ENCODE measurements around the gene LMNA.

The LMNA gene

GRCh38 chr1:156149374-156150332 lies 35.1 kb downstream of the LMNA start:
- H3K4me1 Mint-ChIP-seq, result peaks cover 26% of the 10 kb centered on the region
- peak overlapping the region; percentile 22 for H3K27ac Mint-ChIP-seq (ENCODE audit: low read depth)
- no peak for DNase-seq (ENCODE audit: low spot score in 2 of 2)
- ATAC-seq (replicated peaks; ENCODE audit: extremely low read depth, poor library complexity, severe bottlenecking), result no peak
- no peaks in the 10 kb centered on the region for H3K9me3 Mint-ChIP-seq
- no peaks in the 10 kb centered on the region for H3K27me3 Mint-ChIP-seq
- H3K36me3 Mint-ChIP-seq (ENCODE audit: insufficient read depth), result peaks cover 9% of the 10 kb centered on the region
- no peak overlapping the region for H3K4me3 Mint-ChIP-seq

- DNase-seq (ENCODE audit: low spot score in 2 of 2) (no peak), ATAC-seq (replicated peaks; ENCODE audit: extremely low read depth, poor library complexity, severe bottlenecking) (no peak)
- peaks cover 32% of the 10 kb centered on the region for H3K4me1 Mint-ChIP-seq
Observed at GRCh38 chr1:156150333-156151011, 36.0 kb downstream of the LMNA start.

DNA sequence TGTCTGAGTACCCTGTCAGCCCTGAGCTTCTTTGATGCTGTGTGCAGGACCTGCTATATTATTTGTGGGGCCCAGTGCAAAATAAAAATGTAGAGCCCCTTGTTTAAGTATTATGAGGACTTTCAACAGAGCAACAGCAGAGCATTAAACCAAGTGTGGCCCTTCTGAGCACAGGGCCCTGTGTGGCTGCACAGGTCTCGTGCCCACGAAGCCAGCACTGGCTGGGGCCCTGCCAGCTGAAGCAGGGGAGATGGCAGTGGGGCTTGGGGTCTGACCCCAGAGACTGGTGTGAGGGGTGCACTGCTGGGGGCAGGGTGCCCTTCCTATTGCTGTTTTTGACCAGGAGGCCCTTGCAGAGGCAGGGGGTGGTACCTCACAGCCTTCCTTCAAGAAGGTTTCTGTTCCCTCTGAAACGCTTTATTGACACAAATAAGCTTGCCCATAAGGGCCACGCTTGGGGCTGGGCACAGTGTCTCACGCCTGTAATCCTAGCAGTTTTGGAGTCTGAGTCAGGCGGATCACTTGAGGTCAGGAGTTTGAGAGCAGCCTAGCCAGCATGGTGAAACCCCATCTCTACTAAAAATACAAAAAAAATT lies 36.7 kb downstream of the LMNA start:
- no peaks in the 10 kb centered on the region for H3K9me3 Mint-ChIP-seq
- H3K4me1 Mint-ChIP-seq, result peaks cover 33% of the 10 kb centered on the region
- no peak for DNase-seq (ENCODE audit: low spot score in 2 of 2)
- ATAC-seq (replicated peaks; ENCODE audit: extremely low read depth, poor library complexity, severe bottlenecking), result no peak
- H3K27ac Mint-ChIP-seq (ENCODE audit: low read depth), result no peak overlapping the region
- no peaks in the 10 kb centered on the region for H3K27me3 Mint-ChIP-seq
- no peak overlapping the region for H3K4me3 Mint-ChIP-seq
- H3K36me3 Mint-ChIP-seq (ENCODE audit: insufficient read depth), result peaks cover 7% of the 10 kb centered on the region

More at GRCh38 chr1:156150333-156151011, 36.0 kb downstream of the LMNA start:
- H3K36me3 Mint-ChIP-seq (ENCODE audit: insufficient read depth), result peaks cover 7% of the 10 kb centered on the region
- H3K27ac Mint-ChIP-seq (ENCODE audit: low read depth), result peak overlapping the region; percentile 22
- no peaks in the 10 kb centered on the region for H3K9me3 Mint-ChIP-seq
- H3K4me3 Mint-ChIP-seq, result no peak overlapping the region
- no peaks in the 10 kb centered on the region for H3K27me3 Mint-ChIP-seq

- Mint-ChIP-seq H3K4me3 (no peak overlapping the region), H3K36me3 (ENCODE audit: insufficient read depth) (peaks cover 8% of the 10 kb centered on the region), H3K27ac (ENCODE audit: low read depth) (peak overlapping the region; percentile 62), H3K4me1 (peaks cover 42% of the 10 kb centered on the region), H3K9me3 (no peaks in the 10 kb centered on the region), H3K27me3 (no peaks in the 10 kb centered on the region)
- DNase-seq (ENCODE audit: low spot score in 2 of 2) (no peak), ATAC-seq (replicated peaks; ENCODE audit: extremely low read depth, poor library complexity, severe bottlenecking) (no peak)
Observed at GRCh38 chr1:156152628-156153027, 38.1 kb downstream of the LMNA start.

DNA sequence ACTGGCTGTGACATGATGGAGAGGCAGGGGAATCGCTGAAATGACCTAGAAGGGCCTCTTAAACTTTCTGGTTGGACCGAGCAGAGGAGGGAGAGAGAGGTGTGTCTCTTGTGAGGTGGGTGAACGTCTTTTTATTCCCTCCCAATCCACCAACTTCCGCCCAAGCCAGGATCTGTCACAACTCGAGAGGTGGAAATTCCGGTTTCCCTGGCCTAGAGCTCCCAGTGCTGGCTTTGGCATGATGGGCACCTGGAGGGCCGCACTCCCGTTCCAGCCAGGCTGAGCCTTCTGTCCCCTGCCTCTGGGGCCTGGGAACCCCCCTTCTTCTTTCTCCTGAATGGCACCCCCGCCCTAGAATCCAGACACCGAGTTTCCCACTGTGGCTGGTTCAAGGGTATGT lies 38.9 kb downstream of the LMNA start, which contains the start of gene SEMA4A:
SEMA4A (plus strand) TSS at position 224 of the 400 bp plus-strand sequence. CDS start 994 bp downstream, outside the sequence.
- ATAC-seq (replicated peaks; ENCODE audit: extremely low read depth, poor library complexity, severe bottlenecking), result no peak
- Mint-ChIP-seq H3K9me3 (no peaks in the 10 kb centered on the region), H3K27me3 (no peaks in the 10 kb centered on the region), H3K27ac (ENCODE audit: low read depth) (peak within 1 kb of the TSS; percentile 81), H3K36me3 (ENCODE audit: insufficient read depth) (peaks cover 16% of the 10 kb centered on the region), H3K4me3 (peak within 1 kb of the TSS; percentile 80), H3K4me1 (peaks cover 46% of the 10 kb centered on the region)
- no peak for DNase-seq (ENCODE audit: low spot score in 2 of 2)

GRCh38 chr1:156154317-156154749 lies 39.8 kb downstream of the LMNA start:
- Mint-ChIP-seq H3K4me1 (peaks cover 46% of the 10 kb centered on the region), H3K9me3 (no peaks in the 10 kb centered on the region), H3K27ac (ENCODE audit: low read depth) (peak overlapping the region; percentile 81), H3K36me3 (ENCODE audit: insufficient read depth) (peaks cover 21% of the 10 kb centered on the region), H3K27me3 (no peaks in the 10 kb centered on the region), H3K4me3 (peak overlapping the region; percentile 80)
- DNase-seq (ENCODE audit: low spot score in 2 of 2) (peak in 1 of 2 donors; percentile 47), ATAC-seq (replicated peaks; ENCODE audit: extremely low read depth, poor library complexity, severe bottlenecking) (peak; percentile 86)

DNA sequence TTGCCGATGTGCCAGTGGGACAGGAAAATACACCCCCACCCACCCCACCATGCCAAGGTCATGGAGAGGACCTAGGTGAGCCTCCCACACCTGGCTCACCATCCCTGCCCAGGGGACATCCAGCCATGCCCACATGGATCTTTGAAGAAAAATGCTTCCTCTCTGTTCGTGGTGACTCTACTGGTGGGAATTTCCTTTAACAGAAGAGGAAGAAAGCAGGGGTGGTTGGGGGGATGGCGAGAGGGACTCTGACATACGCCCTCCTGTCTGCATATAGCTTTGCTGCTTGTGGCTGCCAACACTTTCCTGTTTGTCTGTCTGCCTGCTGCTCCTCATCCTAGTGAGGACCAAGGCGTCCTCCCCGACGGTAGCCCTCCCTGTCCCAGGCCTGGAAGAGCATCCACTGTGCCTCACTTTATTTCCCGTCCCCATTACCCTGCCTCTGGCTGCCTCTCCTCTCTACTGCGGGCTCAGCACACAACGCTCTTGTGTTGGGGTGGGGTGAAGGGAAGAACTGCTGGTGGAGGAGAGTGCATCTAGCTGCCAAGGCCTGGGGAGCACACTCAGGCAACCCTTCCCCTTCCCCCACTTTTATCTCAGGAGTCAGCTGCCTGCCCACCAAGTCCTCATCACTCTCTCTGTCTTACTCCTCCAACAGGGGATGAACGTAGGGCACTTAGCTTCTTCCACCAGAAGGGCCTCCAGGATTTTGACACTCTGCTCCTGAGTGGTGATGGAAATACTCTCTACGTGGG lies 41.4 kb downstream of the LMNA start:
- DNase-seq (ENCODE audit: low spot score in 2 of 2) (no peak), ATAC-seq (replicated peaks; ENCODE audit: extremely low read depth, poor library complexity, severe bottlenecking) (no peak)
- H3K4me1 Mint-ChIP-seq, result peaks cover 52% of the 10 kb centered on the region
- H3K36me3 Mint-ChIP-seq (ENCODE audit: insufficient read depth), result peaks cover 25% of the 10 kb centered on the region
- H3K27ac Mint-ChIP-seq (ENCODE audit: low read depth), result peak overlapping the region; percentile 81
- H3K27me3 Mint-ChIP-seq, result no peaks in the 10 kb centered on the region
- peak overlapping the region; percentile 80 for H3K4me3 Mint-ChIP-seq
- H3K9me3 Mint-ChIP-seq, result no peaks in the 10 kb centered on the region

GRCh38 chr1:156157506-156157905 lies 43.0 kb downstream of the LMNA start:
- H3K36me3 Mint-ChIP-seq (ENCODE audit: insufficient read depth), result peaks cover 30% of the 10 kb centered on the region

GRCh38 chr1:156157966-156158365 lies 43.5 kb downstream of the LMNA start:
- no peaks in the 10 kb centered on the region for H3K27me3 Mint-ChIP-seq
- H3K27ac Mint-ChIP-seq (ENCODE audit: low read depth), result peak overlapping the region; percentile 84

More at GRCh38 chr1:156157506-156157905, 43.0 kb downstream of the LMNA start:
- peak overlapping the region; percentile 80 for H3K4me3 Mint-ChIP-seq
- H3K27ac Mint-ChIP-seq (ENCODE audit: low read depth), result peak overlapping the region; percentile 84
- DNase-seq (ENCODE audit: low spot score in 2 of 2), result no peak
- H3K27me3 Mint-ChIP-seq, result no peaks in the 10 kb centered on the region
- H3K9me3 Mint-ChIP-seq, result no peaks in the 10 kb centered on the region
- H3K4me1 Mint-ChIP-seq, result peaks cover 46% of the 10 kb centered on the region
- ATAC-seq (replicated peaks; ENCODE audit: extremely low read depth, poor library complexity, severe bottlenecking), result peak; percentile 55

GRCh38 chr1:156160000-156160742 lies 45.7 kb downstream of the LMNA start:
- Mint-ChIP-seq H3K4me1 (peaks cover 29% of the 10 kb centered on the region), H3K27me3 (no peaks in the 10 kb centered on the region), H3K4me3 (peak overlapping the region; percentile 79), H3K9me3 (no peaks in the 10 kb centered on the region), H3K27ac (ENCODE audit: low read depth) (peak overlapping the region; percentile 58), H3K36me3 (ENCODE audit: insufficient read depth) (peaks cover 36% of the 10 kb centered on the region)
- DNase-seq (ENCODE audit: low spot score in 2 of 2) (no peak), ATAC-seq (replicated peaks; ENCODE audit: extremely low read depth, poor library complexity, severe bottlenecking) (no peak)

More at GRCh38 chr1:156157966-156158365, 43.5 kb downstream of the LMNA start:
- no peaks in the 10 kb centered on the region for H3K9me3 Mint-ChIP-seq
- DNase-seq (ENCODE audit: low spot score in 2 of 2) (no peak), ATAC-seq (replicated peaks; ENCODE audit: extremely low read depth, poor library complexity, severe bottlenecking) (no peak)
- peaks cover 44% of the 10 kb centered on the region for H3K4me1 Mint-ChIP-seq
- peaks cover 30% of the 10 kb centered on the region for H3K36me3 Mint-ChIP-seq (ENCODE audit: insufficient read depth)
- peak overlapping the region; percentile 80 for H3K4me3 Mint-ChIP-seq

DNA sequence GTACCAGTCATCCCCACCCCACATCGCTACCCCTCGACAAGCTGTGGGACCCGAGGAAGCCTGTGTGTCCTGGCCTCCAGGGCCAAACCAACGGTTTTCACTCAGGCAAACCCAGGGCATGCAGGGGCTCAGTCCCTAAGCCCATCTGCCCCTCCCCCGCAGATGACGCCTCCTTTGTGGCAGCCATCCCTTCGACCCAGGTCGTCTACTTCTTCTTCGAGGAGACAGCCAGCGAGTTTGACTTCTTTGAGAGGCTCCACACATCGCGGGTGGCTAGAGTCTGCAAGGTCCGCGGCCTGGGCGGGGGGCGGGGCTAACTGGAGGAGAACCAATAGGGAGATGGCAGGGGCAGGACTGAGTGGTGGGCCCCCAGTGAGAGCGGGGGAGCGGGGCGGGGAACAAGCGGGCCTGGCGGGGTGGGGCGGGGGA lies 46.2 kb downstream of the LMNA start:
- Mint-ChIP-seq H3K4me1 (peaks cover 26% of the 10 kb centered on the region), H3K4me3 (peak overlapping the region; percentile 79), H3K9me3 (no peaks in the 10 kb centered on the region), H3K27ac (ENCODE audit: low read depth) (no peak overlapping the region), H3K27me3 (no peaks in the 10 kb centered on the region), H3K36me3 (ENCODE audit: insufficient read depth) (peaks cover 42% of the 10 kb centered on the region)
- DNase-seq (ENCODE audit: low spot score in 2 of 2), result no peak
- ATAC-seq (replicated peaks; ENCODE audit: extremely low read depth, poor library complexity, severe bottlenecking), result peak; percentile 39

Measured in central memory CD8-positive, alpha-beta T cell (primary cell).